ENCODE results near the gene CDCA7. TPM values are rescaled to one million over a fixed set of nuclear protein-coding genes. Genes with fewer than 3 reads are reported as not detected.

CDCA7 gene
- total and polyA plus RNA-seq, 4 donors = 0.08 to 7.9 (median 0.17) TPM

- H3K27me3 ChIP-seq (ENCODE audit: control insufficient read depth in 4 of 4, insufficient read depth in 4 of 4, low read length in 3 of 4) = peaks cover 6 to 11% (median 9%) of the 10 kb centered on the region in 4 donors
- 62% methylated on average over 4 of the region's 4 CpGs for WGBS
Observed at GRCh38 chr2:173397539-173397938, 42.9 kb downstream of the CDCA7 start.

GRCh38 chr2:173399229-173399628 is 44.6 kb downstream of the CDCA7 start:
- WGBS = 84% methylated on average over 4 of the region's 4 CpGs
- no peaks in the 10 kb centered on the region for H3K36me3 ChIP-seq (ENCODE audit: control insufficient read depth in 4 of 4, insufficient read depth in 3 of 4, low read depth in 1 of 4, low read length in 3 of 4)
- no peak overlapping the region for H3K4me3 ChIP-seq (ENCODE audit: low read depth in 1 of 3, low read length in 3 of 3)
- no peak for DNase-seq (ENCODE audit: low spot score)
- H3K27me3 ChIP-seq (ENCODE audit: control insufficient read depth in 4 of 4, insufficient read depth in 4 of 4, low read length in 3 of 4) = peaks cover 7 to 17% (median 11%) of the 10 kb centered on the region in 4 donors
- no peaks in the 10 kb centered on the region for H3K9me3 ChIP-seq (ENCODE audit: control insufficient read depth in 4 of 4, low read length in 3 of 4)
- H3K4me1 ChIP-seq (ENCODE audit: control insufficient read depth in 4 of 4, insufficient read depth in 4 of 4, low read length in 3 of 4) = peaks cover 0 to 2% (median 0%) of the 10 kb centered on the region in 4 donors
- no peak overlapping the region for H3K27ac ChIP-seq (ENCODE audit: low read depth in 1 of 2, low read length in 2 of 2)
- TF ChIP-seq RAD21 (IDR thresholded peaks at IDR 0.05) (no peak), JUND (IDR thresholded peaks at IDR 0.05) (no peak), TAF1 (conservative IDR thresholded peaks at IDR 0.05) (no peak), NR2F2 (IDR thresholded peaks at IDR 0.05) (no peak), HNF4A (conservative IDR thresholded peaks at IDR 0.05) (no peak), HNF4G (IDR thresholded peaks at IDR 0.05) (no peak), ZBTB33 (IDR thresholded peaks at IDR 0.05) (no peak), FOXA1 (IDR thresholded peaks at IDR 0.05) (no peak), GABPA (IDR thresholded peaks at IDR 0.05 in 1 of 2, conservative IDR thresholded peaks at IDR 0.05 in 1 of 2) (no peak)
- no peak overlapping the region for H3K9ac ChIP-seq (ENCODE audit: low read depth in 1 of 2, low read length in 2 of 2)

More at GRCh38 chr2:173397539-173397938, 42.9 kb downstream of the CDCA7 start:
- H3K36me3 ChIP-seq (ENCODE audit: control insufficient read depth in 4 of 4, insufficient read depth in 3 of 4, low read depth in 1 of 4, low read length in 3 of 4) = no peaks in the 10 kb centered on the region
- H3K9me3 ChIP-seq (ENCODE audit: control insufficient read depth in 4 of 4, low read length in 3 of 4) = no peaks in the 10 kb centered on the region
- no peak overlapping the region for H3K4me3 ChIP-seq (ENCODE audit: low read depth in 1 of 3, low read length in 3 of 3)
- H3K4me1 ChIP-seq (ENCODE audit: control insufficient read depth in 4 of 4, insufficient read depth in 4 of 4, low read length in 3 of 4) = peaks cover 0 to under 1% (median 0%) of the 10 kb centered on the region in 4 donors
- no peak overlapping the region for H3K27ac ChIP-seq (ENCODE audit: low read depth in 1 of 2, low read length in 2 of 2)
- no peak for DNase-seq (ENCODE audit: low spot score)
- no peak overlapping the region for H3K9ac ChIP-seq (ENCODE audit: low read depth in 1 of 2, low read length in 2 of 2)
- no peak for TF ChIP-seq MAX (IDR thresholded peaks at IDR 0.05)
- TF ChIP-seq RAD21 (IDR thresholded peaks at IDR 0.05) = peak; percentile 24 to 31
- no peak for TF ChIP-seq HNF4G (IDR thresholded peaks at IDR 0.05)

- no peak for DNase-seq (ENCODE audit: low spot score)
- 8% methylated on average over 4 of the region's 4 CpGs for WGBS
- H3K4me3 ChIP-seq (ENCODE audit: low read depth in 1 of 3, low read length in 3 of 3) = no peak overlapping the region
- no peaks in the 10 kb centered on the region for H3K36me3 ChIP-seq (ENCODE audit: control insufficient read depth in 4 of 4, insufficient read depth in 3 of 4, low read depth in 1 of 4, low read length in 3 of 4)
- H3K4me1 ChIP-seq (ENCODE audit: control insufficient read depth in 4 of 4, insufficient read depth in 4 of 4, low read length in 3 of 4) = peaks cover 0 to 2% (median 0%) of the 10 kb centered on the region in 4 donors
- no peak overlapping the region for H3K9ac ChIP-seq (ENCODE audit: low read depth in 1 of 2, low read length in 2 of 2)
- H3K27ac ChIP-seq (ENCODE audit: low read depth in 1 of 2, low read length in 2 of 2) = no peak overlapping the region
- TF ChIP-seq TAF1 (conservative IDR thresholded peaks at IDR 0.05) (no peak), CTCF (IDR thresholded peaks at IDR 0.05; ENCODE audit: low read depth, low read length, missing input control) (no peak), RAD21 (IDR thresholded peaks at IDR 0.05) (no peak), EGR1 (IDR thresholded peaks at IDR 0.05; ENCODE audit: low read depth in 2 of 2) (no peak), JUND (IDR thresholded peaks at IDR 0.05) (no peak), ATF3 (IDR thresholded peaks at IDR 0.05) (no peak), RXRA (IDR thresholded peaks at IDR 0.05) (no peak), ZBTB33 (IDR thresholded peaks at IDR 0.05) (no peak), HNF4A (conservative IDR thresholded peaks at IDR 0.05) (no peak), NR2F2 (IDR thresholded peaks at IDR 0.05) (no peak), YY1 (IDR thresholded peaks at IDR 0.05) (no peak), SP1 (IDR thresholded peaks at IDR 0.05) (no peak), MAX (IDR thresholded peaks at IDR 0.05) (no peak)
- H3K9me3 ChIP-seq (ENCODE audit: control insufficient read depth in 4 of 4, low read length in 3 of 4) = no peaks in the 10 kb centered on the region
- H3K27me3 ChIP-seq (ENCODE audit: control insufficient read depth in 4 of 4, insufficient read depth in 4 of 4, low read length in 3 of 4) = peaks cover 7 to 14% (median 9%) of the 10 kb centered on the region in 4 donors
Observed at GRCh38 chr2:173400760-173401159, 46.1 kb downstream of the CDCA7 start.
